Measurements from ENCODE around the gene SDK2.

Gene SDK2

DNA sequence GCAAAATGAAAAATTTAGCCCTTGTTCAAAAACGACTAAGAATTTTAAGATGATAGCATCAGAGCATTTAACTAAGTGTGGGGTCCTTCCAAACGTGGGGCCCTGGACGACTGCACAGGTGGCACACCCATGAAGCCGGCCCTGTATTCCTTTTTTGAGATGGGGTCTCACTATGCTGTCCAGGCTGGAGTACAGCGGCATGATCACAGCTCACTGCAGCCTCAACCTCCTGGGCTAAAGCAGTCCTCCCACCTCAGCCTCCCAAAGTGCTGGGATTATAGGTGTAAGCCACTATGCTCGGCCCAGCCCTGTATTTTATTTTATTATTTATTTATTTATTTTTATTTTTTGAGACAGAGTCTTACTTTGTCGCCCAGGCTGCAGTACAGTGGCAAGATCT lies 241.8 kb downstream of the SDK2 start:
- no peak for FAIRE-seq

GRCh38 chr17:73401911-73402310 lies 242.3 kb downstream of the SDK2 start:
- FAIRE-seq: no peak

GRCh38 chr17:73400915-73401545 lies 243.2 kb downstream of the SDK2 start:
- no peak for FAIRE-seq

DNA sequence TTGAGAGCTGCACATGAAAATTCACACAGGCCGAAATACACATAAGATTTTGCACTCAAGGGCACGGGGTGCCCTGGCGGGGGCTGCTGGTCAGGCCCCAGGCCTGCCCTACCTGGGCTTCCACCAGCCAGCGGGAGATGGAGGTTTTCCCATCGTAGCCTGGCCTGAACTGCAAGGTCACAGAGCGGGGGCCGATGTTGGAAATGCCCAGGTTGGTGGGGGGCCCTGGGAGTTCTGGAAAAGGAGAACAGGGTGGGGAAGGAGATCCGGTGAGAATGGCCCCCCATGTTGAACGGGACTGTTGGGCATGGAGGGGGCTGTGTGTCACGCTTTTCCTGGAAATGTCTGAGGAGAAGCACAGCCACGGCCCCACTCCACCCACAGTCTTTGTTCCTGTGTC lies 245.2 kb downstream of the SDK2 start:
- FAIRE-seq: no peak

DNA sequence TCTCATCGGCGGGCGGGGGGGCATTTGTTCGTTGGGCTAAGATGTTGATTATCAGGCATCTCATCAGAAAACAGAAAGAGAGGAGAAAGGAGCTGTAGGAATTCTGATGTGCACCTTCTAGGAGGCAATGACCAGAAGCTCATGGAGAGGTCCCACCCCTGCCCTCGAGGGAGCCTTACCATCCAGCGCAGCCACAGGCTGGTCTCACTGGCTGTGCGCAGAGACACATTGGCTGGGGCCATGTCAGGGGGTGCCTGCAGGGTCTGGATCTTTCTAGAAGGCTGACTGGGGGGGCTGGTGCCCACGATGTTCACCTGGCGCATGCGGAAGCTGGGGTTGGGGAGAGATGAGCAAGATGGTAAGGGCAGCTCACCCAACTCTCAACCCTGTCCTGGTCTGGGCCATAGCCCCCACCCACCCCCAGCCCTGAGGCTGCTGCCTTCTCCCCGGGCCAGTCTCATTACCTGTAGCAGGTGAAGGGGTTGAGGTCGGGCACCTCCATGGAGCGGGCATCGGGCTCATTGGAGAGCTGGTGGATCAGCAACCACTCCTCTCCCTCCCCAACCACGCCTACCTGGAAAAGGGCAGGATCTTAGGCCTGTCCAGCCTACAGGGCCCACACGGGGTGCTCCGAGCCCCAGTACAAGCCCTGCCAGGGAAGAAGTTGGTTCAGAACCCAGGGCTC lies 246.2 kb downstream of the SDK2 start:
- no peak for FAIRE-seq

DNA sequence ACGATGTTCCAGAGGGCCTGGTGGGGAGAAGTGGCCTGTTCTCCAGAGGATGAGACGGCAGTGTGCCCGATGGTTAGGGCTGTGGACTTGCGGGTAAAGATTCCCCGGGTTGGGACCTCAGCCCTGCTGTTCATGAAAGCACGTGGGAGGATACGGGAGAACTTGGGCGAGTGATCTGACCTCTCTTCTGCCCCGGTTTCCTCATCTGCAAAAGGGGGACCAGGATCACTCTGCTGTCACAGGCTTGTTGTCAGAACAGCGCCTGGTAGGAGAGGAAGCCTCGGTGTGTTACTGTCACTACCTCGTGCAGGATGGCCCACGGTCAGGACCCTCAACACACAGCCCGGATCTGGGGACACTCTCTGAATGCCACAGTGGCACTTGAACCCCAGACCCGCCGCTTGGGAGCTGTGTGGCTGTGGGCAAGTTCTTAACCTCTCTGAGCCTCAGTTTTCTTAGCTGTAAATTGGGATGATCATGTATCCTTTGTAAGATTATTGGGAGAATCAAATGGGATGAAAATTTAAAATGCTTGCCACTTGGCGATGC lies 246.9 kb downstream of the SDK2 start:
- no peak for FAIRE-seq

DNA sequence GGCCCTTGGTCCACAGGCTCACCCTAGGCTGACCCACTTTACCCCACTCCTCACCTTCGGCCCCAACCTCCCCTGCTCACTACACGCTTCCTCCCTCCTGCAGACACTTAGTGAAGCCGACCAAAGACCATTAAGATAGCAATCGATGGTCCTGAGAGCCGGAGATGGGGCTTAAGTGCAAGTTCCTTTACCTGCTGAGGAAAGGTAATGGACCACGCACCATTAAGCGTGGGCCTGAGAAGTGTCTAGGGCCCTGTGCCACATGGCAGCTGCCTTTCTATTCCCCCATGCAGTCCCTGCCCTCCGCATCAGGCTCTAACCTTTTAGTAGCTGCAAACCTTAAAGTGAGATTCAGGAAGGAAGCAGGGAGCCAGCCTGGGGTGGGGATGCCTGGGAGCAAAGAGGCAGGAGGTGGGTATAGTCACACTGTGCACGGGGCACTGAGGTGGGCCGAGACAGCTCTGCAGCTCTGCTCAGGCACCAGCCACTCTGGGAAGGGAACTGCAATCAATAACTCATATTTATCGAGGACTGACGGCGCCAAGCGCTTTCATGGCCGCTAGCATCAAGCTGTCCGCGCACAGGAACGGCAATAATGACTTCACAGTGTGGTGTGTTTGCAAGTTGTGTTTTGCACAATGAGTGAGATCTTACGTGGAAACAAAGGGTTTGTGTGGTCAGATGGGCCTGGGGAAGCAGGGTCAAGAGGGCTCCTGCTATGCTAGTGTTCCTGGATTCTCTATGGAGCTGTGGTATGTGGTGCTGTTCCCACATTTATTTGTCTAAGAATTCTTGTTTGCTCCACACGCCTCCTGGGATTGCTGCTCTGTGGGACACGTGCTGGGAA lies 247.6 kb downstream of the SDK2 start:
- no peak for FAIRE-seq

DNA sequence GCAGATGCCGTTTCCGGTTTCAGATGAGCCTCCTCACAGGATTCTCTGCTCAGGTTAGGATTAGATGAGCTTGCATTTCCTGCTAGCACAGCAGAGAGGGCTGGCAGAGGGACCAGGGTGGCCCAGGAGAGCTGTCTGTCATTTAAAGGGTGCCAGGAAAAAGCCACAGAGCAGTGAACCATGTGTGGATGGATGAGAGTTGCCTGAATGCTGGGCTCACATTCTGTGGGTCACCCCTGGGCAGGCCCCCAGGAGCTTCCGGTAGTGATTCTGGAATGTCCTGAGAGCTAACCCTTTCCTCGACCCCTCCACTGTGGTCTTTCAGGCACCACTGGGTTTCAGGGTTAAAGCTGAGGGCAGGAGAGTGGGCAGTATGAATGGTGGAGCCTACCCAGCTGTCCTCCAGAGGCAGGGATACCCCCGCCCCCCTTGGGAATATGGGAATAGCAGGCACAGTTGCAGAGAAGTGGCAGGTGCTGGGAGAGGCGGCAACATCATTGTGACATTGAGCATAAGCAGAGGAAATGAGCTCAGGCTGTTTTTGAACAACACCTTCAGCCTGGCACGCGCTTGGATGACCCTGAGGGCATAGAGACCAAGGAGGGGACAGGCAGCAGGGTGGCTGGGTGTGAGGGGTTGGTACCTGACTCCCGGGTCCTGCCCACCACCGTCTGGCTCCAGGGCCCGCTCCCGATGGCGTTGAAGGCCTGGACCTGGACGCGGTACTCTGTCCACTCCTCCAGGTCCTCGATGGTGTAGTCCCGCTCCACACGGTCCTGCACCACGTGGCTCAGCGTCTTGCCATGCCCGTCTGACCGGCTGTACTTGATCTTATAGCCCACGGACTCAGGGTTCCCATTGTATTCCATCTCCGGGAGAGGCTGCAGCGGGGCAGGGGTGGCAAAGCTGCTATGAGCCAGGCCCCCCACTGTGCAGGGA lies 249.5 kb downstream of the SDK2 start:
- no peak for FAIRE-seq

DNA sequence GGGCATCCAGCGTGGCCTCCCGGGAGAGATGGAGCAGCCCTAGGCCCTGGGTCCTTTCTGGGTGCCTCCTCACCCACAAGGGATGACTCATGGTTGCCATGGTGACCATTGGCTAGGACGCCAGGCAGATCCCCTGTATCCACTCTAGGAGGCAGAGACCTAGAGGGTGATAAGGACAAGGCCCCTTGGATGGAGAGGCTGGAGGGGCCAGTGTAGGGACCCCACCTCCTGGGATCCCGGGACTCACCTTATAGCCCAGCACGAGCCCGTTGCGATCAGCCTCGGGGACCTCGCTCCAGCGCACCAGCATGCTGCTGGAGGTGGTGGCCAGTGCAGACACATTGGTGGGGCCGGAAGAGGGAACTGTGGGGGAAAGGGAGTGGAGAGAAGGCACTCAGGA lies 250.3 kb downstream of the SDK2 start:
- FAIRE-seq: no peak

GRCh38 chr17:73393381-73393780 lies 250.9 kb downstream of the SDK2 start:
- no peak for FAIRE-seq

DNA sequence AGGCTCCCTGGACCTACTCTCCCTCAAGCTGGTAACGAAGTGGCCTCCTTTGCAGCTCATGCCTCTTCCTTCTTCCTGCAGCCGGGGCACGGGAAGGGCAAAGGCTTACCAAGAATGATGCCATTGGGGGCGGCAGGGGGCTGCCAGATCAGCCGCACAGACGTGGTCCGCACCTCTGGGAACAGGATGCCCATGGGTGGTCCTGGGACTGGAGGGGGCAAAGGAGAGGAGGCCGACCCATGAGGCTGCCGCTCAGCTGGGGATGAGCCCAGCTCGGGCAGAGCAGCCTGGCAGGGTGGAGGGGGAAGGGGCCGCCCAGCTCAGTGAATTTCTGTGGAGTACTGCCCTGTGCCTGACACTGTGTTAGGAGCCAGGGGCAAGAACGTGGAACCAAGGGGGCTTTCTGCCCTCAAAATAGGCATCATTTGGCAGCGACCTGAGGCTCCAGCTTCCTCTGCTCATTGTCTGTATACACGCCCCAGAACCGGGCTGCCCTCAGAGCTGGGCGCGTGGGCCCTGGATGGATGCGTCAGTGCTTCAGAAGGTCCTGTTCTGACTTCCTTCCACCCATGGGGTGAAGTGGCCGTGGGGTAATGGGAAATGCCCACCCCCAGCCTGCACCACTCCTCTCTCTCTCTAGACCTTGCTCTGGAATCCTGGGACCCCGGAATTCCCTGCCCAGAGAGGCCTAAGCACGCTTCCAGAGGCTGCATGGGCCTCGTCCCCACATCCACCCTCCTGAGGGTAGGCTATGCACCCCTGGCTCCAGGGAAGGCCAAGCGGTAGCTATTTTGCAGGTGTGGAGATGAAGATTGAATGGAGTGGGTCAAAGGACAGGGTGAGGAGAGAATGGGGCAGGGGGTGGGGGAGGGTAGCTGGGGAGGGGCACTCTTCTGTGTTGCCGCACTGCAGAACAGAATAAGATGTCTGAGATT lies 252.6 kb downstream of the SDK2 start:
- no peak for FAIRE-seq

- FAIRE-seq: no peak
Measured at GRCh38 chr17:73390851-73391250, 253.4 kb downstream of the SDK2 start.

DNA sequence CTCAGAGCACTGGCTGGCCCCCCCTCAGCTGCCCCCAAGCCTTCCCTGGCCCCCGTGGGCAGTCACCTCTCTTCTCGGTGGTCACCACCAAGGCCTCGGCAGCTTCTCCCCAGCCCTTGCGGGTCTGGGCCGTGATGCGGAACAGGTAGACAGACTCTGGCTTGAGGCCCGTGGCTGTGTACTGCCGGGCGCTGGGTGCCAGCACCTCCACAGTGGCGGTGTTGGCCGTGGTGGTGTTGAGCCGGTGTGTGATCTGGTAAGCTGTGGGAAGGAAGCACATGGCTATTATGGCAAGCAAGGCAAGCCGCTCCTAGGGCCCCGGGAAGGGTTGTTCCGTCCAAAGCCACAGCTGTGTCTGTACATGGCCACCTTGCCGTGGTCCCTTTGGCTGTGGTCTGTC lies 254.0 kb downstream of the SDK2 start:
- no peak for FAIRE-seq

DNA sequence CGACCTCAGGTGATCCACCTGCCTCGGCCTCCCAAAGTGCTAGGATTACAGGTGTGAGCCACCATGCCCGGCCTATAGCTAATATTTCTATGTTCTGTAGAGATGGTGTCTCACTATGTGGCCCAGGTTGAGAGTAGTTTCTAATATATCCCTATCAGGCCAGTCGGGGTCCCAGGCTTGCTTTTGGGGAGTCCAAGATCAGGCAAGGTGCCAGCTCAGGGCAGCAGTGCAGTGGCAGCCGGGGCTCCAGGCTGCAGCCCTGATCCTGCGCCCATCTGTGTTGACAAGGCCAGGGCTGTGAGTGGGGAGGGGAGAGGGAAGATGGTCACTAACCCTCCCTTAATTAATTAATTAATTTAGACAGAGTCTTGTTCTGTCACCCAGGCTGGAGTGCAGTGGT lies 254.8 kb downstream of the SDK2 start:
- no peak for FAIRE-seq

GRCh38 chr17:73388578-73388905 lies 255.7 kb downstream of the SDK2 start:
- FAIRE-seq: no peak

DNA sequence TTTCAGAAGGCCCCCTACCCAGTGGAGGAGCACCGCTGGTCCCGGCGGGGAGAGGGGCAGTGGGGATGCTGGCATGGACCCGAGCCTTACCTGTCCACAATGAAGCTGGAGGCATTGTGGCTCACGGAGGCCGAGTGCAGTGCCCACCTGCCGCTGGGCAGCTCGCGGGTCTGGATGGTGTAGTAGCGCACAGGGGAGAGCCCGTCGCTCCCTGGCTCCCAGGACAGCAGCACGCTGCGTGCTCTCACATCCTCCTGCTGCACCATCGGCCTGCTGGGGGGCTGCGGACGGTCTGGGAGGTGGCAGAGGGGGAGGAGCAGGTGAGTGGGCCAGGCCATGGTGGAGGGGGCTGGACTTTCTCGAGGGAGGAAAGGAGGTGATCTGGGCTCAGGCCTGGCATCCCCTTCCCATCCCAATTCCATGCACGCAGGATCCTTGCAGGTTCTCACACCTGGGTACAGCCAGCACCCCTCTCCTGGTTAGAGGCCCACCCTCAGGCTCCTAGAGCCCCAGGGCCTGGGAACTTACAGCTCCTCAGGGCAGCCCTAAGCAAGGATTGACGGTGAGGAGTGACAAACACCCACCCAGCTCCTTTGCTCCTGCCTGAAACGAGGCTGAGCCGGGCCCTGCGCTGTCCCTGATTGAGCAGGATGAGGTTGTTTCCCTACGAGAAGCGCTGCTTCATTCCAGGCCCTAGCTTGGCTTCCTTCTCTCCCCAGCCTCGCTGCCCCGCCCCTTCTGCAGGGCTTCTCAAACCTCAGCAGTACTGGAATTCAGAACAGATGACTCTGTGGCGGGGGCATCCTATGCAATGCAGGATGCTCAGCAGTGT lies 256.3 kb downstream of the SDK2 start:
- FAIRE-seq: no peak

DNA sequence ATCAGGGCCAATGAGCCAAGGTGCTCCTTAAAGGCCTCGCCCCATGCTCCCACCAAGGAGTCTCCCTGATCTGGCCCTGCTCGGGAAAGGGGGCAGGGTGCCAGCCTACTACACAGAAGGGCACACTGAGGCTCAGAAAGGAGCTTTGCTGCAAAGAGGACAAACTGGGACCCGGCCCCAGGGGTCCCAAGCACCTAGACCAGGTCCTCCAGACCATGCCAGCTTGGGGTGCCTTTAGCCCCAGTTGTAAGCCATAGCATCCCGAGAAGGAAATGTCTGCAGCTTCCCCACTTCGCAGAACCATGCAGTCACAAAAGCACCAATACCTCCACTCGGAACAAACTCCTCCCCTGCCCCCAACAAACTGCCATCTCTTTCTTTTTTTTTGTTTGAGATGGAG lies 257.7 kb downstream of the SDK2 start:
- FAIRE-seq: no peak

DNA sequence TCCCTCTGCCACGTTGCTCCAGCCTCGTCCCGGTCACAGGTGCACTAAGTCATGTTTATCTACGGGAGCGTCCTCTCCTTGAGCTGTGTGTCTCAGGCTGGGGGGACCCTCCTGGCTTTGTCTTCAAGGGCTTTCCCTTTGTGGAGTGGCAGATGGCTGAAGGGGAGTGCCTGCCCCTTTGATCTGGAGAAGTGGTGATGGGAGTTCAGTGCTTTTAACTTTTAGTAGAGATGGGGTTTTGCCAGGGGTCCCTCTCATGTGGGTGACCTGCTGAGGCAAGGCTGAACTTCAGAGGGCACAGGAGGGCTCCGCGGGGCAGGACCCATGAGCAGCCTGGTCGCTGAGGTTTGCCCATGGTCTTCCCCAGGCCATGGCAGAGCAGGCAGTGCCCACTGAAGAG lies 259.3 kb downstream of the SDK2 start:
- FAIRE-seq: no peak

DNA sequence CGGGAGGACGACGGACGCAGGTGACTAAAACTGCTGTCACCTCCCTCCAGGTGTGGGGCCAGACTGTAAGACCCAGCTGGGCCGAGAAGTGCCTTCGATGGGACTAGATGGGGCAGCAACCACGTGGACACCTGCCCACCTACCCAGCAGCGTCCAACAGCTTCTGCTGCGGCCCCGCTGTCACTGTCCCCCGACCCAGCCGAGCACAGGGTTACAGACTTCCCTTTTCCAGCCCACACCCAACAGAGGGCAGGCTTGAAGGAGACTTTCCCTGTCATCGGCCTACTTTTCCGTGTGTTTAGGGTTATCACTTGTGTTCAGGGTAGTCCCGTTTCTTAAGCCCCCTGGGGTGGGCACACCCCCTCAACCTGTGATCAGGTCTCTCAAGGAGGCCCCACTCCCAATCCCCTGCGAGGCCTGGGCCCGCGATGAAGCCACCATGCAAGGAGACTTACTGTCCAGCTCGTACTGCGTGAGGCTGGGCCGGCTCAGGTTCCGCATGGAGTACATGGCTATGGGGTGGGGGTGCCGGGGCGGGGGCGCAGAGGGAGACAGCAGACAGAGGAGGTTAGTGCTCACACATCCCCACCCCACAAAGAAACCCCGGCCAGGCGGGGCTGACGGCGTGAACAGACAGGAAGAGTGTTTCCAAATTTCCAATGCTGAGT lies 263.7 kb downstream of the SDK2 start:
- FAIRE-seq: no peak

- FAIRE-seq: no peak
Measured at GRCh38 chr17:73379826-73380225, 264.4 kb downstream of the SDK2 start.

All from islet of Langerhans (tissue), 1 donor.